ENCODE results near the gene DDX17. TPM values are rescaled to one million over a fixed set of nuclear protein-coding genes. Genes with fewer than 3 reads are reported as not detected.

The DDX17 gene
- total and polyA plus RNA-seq, 2 of the 8 experiments (the other 6 are each of a cell fraction or from before 2014, with no cell fraction given), result 437 to 441 TPM

- TF ChIP-seq BCL11A (IDR thresholded peaks at IDR 0.05; ENCODE audit: low read depth in 2 of 2, low read length in 2 of 2) (no peak), GTF2F1 (IDR thresholded peaks at IDR 0.05; ENCODE audit: borderline replicate concordance, low read depth, low read length) (no peak), POLR2AphosphoS5 (IDR thresholded peaks at IDR 0.05; ENCODE audit: low read depth, low read length) (peak; percentile 41; the same call in 1 of the 2 replicates), POLR2A (IDR thresholded peaks at IDR 0.05; ENCODE audit: control extremely low read depth in 1 of 2, low read depth in 2 of 2, low read length in 2 of 2) (peak in 1 of 2 experiments; percentile 58; a peak in 2 of 3 replicates), JUND (IDR thresholded peaks at IDR 0.05; ENCODE audit: low read length) (no peak), TAF7 (optimal IDR thresholded peaks at IDR 0.05; ENCODE audit: borderline replicate concordance, low read depth, low read length) (no peak)
- H3K9me3 ChIP-seq (ENCODE audit: insufficient read depth in 2 of 2, low read depth in 1 of 2, low read length in 1 of 2), result no peaks in the 10 kb centered on the region
- H4K20me1 ChIP-seq (replicated peaks in 1 of 2; ENCODE audit: control insufficient read depth in 1 of 2, insufficient read depth in 2 of 2, low read length in 2 of 2), result peaks cover 6 to 9% of the 10 kb centered on the region in 2 experiments
- DNase-seq (ENCODE audit: low read depth in 1 of 2, low spot score in 2 of 2), result no peak
- no peak overlapping the region for H4K91ac ChIP-seq (replicated peaks; ENCODE audit: insufficient read length, low read length)
- H3K27me3 ChIP-seq (replicated peaks in 1 of 4; ENCODE audit: control insufficient read depth in 3 of 4, extremely low read depth in 1 of 4, insufficient read depth in 3 of 4, low read length in 3 of 4), result no peaks in the 10 kb centered on the region
- no peak overlapping the region for H3K23ac ChIP-seq (ENCODE audit: insufficient read length)
- FAIRE-seq, result no peak
- peaks cover 0 to 4% (median 3%) of the 10 kb centered on the region in 4 experiments; a peak in 2 of 7 replicates for H3K4me1 ChIP-seq (replicated peaks in 1 of 4; ENCODE audit: control insufficient read depth in 3 of 4, insufficient read depth in 4 of 4, low read length in 3 of 4)
- H2BK20ac ChIP-seq (ENCODE audit: low read length), result no peak overlapping the region
- no peak overlapping the region for H2BK5ac ChIP-seq (ENCODE audit: low read depth, low read length)
- no peak overlapping the region for H3K4me2 ChIP-seq (ENCODE audit: insufficient read depth in 1 of 2, low read depth in 2 of 2, low read length in 2 of 2)
- H3K56ac ChIP-seq (replicated peaks; ENCODE audit: insufficient read length, low read depth, low read length), result no peak overlapping the region
- no peak overlapping the region for H3K9ac ChIP-seq (replicated peaks in 1 of 4; ENCODE audit: extremely low read depth in 1 of 4, low read depth in 3 of 4, low read length in 3 of 4)
- H3K79me2 ChIP-seq (ENCODE audit: control insufficient read depth in 1 of 2, insufficient read depth in 2 of 2, low read length in 2 of 2), result peaks cover 0 to 3% of the 10 kb centered on the region in 2 experiments; a peak in 2 of 4 replicates
- H2AFZ ChIP-seq (ENCODE audit: low read length), result no peak overlapping the region
- H2BK15ac ChIP-seq (ENCODE audit: low read length), result no peak overlapping the region
- no peaks in the 10 kb centered on the region; the same call in 1 of the 2 replicates for H3K79me1 ChIP-seq (ENCODE audit: low read depth, low read length)
- no peak overlapping the region for H3K14ac ChIP-seq (ENCODE audit: insufficient read length)
- CTCF ChIA-PET (ENCODE audit: partially characterized antibody), result interaction anchor here (0.9 to 1.8 kb wide), 4 partner anchors 15 to 75 kb away, joined by 3 to 7 read pairs (median 4); partner anchors contain the start of gene KDELR3
- no peak overlapping the region for H4K5ac ChIP-seq (ENCODE audit: insufficient read length, low read depth, low read length)
- no peak overlapping the region for H2BK12ac ChIP-seq (ENCODE audit: low read depth, low read length)
- H3K36me3 ChIP-seq (ENCODE audit: control insufficient read depth in 2 of 4, insufficient read depth in 4 of 4, low read length in 3 of 4), result peaks cover 60 to 100% (median 88%) of the 10 kb centered on the region in 4 experiments
- no peak overlapping the region for H3K27ac ChIP-seq (ENCODE audit: low read depth, low read length)
- no peak overlapping the region for H3K4me3 ChIP-seq (ENCODE audit: extremely low read depth in 1 of 4, insufficient read depth in 2 of 4, low read depth in 3 of 4, low read length in 4 of 4)
- no peak overlapping the region for H2AK5ac ChIP-seq (ENCODE audit: low read depth, low read length)
- H3K23me2 ChIP-seq (ENCODE audit: low read depth, low read length), result no peaks in the 10 kb centered on the region
- H4K8ac ChIP-seq (ENCODE audit: extremely low read depth, insufficient read depth, low read length), result no peak overlapping the region
- no peak overlapping the region for H3K4ac ChIP-seq (replicated peaks; ENCODE audit: insufficient read length, low read depth, low read length)
- POLR2A ChIA-PET (ENCODE audit: partially characterized antibody), result interaction anchor here (1.0 to 40.8 kb wide), 12 partner anchors 2 to 80 kb away, joined by 3 to 1102 read pairs (median 4); partner anchors contain the start of gene KDELR3
- H2BK120ac ChIP-seq (replicated peaks; ENCODE audit: low read depth, low read length), result no peak overlapping the region
- no peak overlapping the region for H3K18ac ChIP-seq (ENCODE audit: extremely low read depth, low read length)
- 96% methylated on average over 6 of the region's 6 CpGs; no CpG with 5 or more reads in 1 of the 2 experiments for WGBS, 2 experiments (ENCODE audit: extremely low coverage in 1 of 2, insufficient coverage in 1 of 2, insufficient read length in 1 of 2, insufficient replicate concordance in 2 of 2, low coverage in 1 of 2, low lambda C conversion rate in 2 of 2, missing lambda C conversion rate in 1 of 2)
Observed at GRCh38 chr22:38487946-38488345, 18.2 kb downstream of the DDX17 start.
